H9 (cell line): ENCODE data around the gene SCNN1B. TPM values are rescaled to one million over a fixed set of nuclear protein-coding genes. Genes with fewer than 3 reads are reported as not detected.
A peak's percentile ranks its signal among the peaks of the same experiment; 100 is the strongest.
"Not testable (repeated sequence)": the region's sequence is repeated elsewhere in the genome, so short reads cannot be mapped to it uniquely, and the experiment has no call there.

Experiments
- DNase-seq: peaks from one replicate; pipeline ENCODE4 v3.0.0-alpha.2; 2017
- H2AFZ ChIP-seq: one replicate; pipeline ENCODE4 v1.6.1; 2013; ENCODE audit warnings: mild to moderate bottlenecking, low read length, control low read depth, moderate library complexity
- H2AK5ac ChIP-seq: 2 replicates; pipeline ENCODE4 v1.6.1; 2013; ENCODE audit warnings: low read length, control low read depth, mixed read lengths; ENCODE audit not compliant: insufficient read length
- H2BK120ac ChIP-seq: one replicate; pipeline ENCODE4 v1.6.1; 2013; ENCODE audit warnings: low read depth, mild to moderate bottlenecking, low read length, control low read depth, inconsistent platforms; ENCODE audit not compliant: poor library complexity, severe bottlenecking
- H2BK12ac ChIP-seq: 2 replicates; pipeline ENCODE4 v1.6.1; 2013; ENCODE audit warnings: low read length, control low read depth, mixed read lengths, low read depth; ENCODE audit not compliant: insufficient read length
- H2BK15ac ChIP-seq: 2 replicates; pipeline ENCODE4 v1.6.1; 2013; ENCODE audit warnings: low read depth, low read length, control low read depth
- H2BK20ac ChIP-seq: one replicate; pipeline ENCODE4 v1.6.1; 2013; ENCODE audit warnings: low read depth, mild to moderate bottlenecking, low read length, control low read depth, inconsistent platforms; ENCODE audit not compliant: poor library complexity, severe bottlenecking
- H2BK5ac ChIP-seq: 2 replicates; pipeline ENCODE4 v1.6.1; 2013; ENCODE audit warnings: low read length, control low read depth, mixed read lengths; ENCODE audit not compliant: insufficient read length
- H3K14ac ChIP-seq: 2 replicates; pipeline ENCODE4 v1.6.1; 2013; ENCODE audit warnings: low read length, control low read depth; ENCODE audit not compliant: insufficient read depth
- H3K18ac ChIP-seq: 2 replicates; pipeline ENCODE4 v1.6.1; 2013; ENCODE audit warnings: low read depth, mild to moderate bottlenecking, mixed read lengths, low read length, control low read depth; ENCODE audit not compliant: insufficient read length
- H3K23ac ChIP-seq: 2 replicates; pipeline ENCODE4 v1.6.1; 2013; ENCODE audit warnings: low read length, control low read depth, mixed read lengths, low read depth; ENCODE audit not compliant: insufficient read length
- H3K23me2 ChIP-seq: 2 replicates; pipeline ENCODE4 v1.6.1; 2013; ENCODE audit warnings: low read depth, mild to moderate bottlenecking, mixed read lengths, low read length, control low read depth; ENCODE audit not compliant: insufficient read length, poor library complexity, severe bottlenecking
- H3K27ac ChIP-seq: 2 replicates; pipeline ENCODE4 v1.5.1; 2013; ENCODE audit warnings: low read length, control low read depth, mixed read lengths, low read depth; ENCODE audit not compliant: insufficient read length
- H3K27me3 ChIP-seq: 2 replicates; pipeline ENCODE4 v1.6.1; 2013; ENCODE audit warnings: low read length, control low read depth, inconsistent platforms; ENCODE audit not compliant: insufficient read depth
- H3K4ac ChIP-seq: 2 replicates; pipeline ENCODE4 v1.6.1; 2013; ENCODE audit warnings: low read depth, mild to moderate bottlenecking, control low read depth, inconsistent platforms, low read length, moderate library complexity
- H3K4me1 ChIP-seq: 2 replicates; pipeline ENCODE4 v1.6.1; 2013; ENCODE audit warnings: low read length, control low read depth, inconsistent platforms; ENCODE audit not compliant: insufficient read depth
- H3K4me2 ChIP-seq: 2 replicates; pipeline ENCODE4 v1.6.1; 2013; ENCODE audit warnings: low read length, control low read depth, mixed read lengths; ENCODE audit not compliant: insufficient read length, insufficient read depth
- H3K56ac ChIP-seq: 2 replicates; pipeline ENCODE4 v1.6.1; 2013; ENCODE audit warnings: low read depth, mild to moderate bottlenecking, mixed read lengths, low read length, control low read depth; ENCODE audit not compliant: insufficient read length
- H3K79me1 ChIP-seq: 2 replicates; pipeline ENCODE4 v1.6.1; 2013; ENCODE audit warnings: low read depth, mild to moderate bottlenecking, moderate library complexity, low read length, control low read depth, inconsistent platforms; ENCODE audit not compliant: insufficient read depth, poor library complexity, severe bottlenecking
- H3K79me2 ChIP-seq: 2 replicates; pipeline ENCODE4 v1.6.1; 2013; ENCODE audit warnings: low read length, control low read depth, inconsistent platforms; ENCODE audit not compliant: insufficient read depth
- H3K9ac ChIP-seq: 2 replicates; pipeline ENCODE4 v1.6.1; 2013; ENCODE audit warnings: low read length, control low read depth, mixed read lengths; ENCODE audit not compliant: insufficient read length; ENCODE audit errors: extremely low read depth
- H3K9me3 ChIP-seq: one replicate; pipeline ENCODE4 v1.6.1; 2013; ENCODE audit warnings: low read depth, low read length, inconsistent platforms; ENCODE audit not compliant: control insufficient read depth
- H3T11ph ChIP-seq: one replicate; pipeline ENCODE4 v1.6.1; 2013; ENCODE audit warnings: mild to moderate bottlenecking, low read length, control low read depth, inconsistent platforms
- H4K20me1 ChIP-seq: one replicate; pipeline ENCODE4 v1.6.1; 2013; ENCODE audit not compliant: control insufficient read depth, insufficient read length, insufficient read depth
- H4K5ac ChIP-seq: 2 replicates; pipeline ENCODE4 v1.6.1; 2013; ENCODE audit warnings: low read depth, mild to moderate bottlenecking, mixed read lengths, low read length, control low read depth; ENCODE audit not compliant: insufficient read length
- H4K8ac ChIP-seq: replicated peaks from 2 replicates; pipeline ENCODE4 v1.6.1; 2013; ENCODE audit warnings: low read length, control low read depth, mixed read lengths, low read depth; ENCODE audit not compliant: insufficient read length
- H4K91ac ChIP-seq: 2 replicates; pipeline ENCODE4 v1.6.1; 2013; ENCODE audit warnings: low read depth, mild to moderate bottlenecking, moderate library complexity, mixed read lengths, low read length, control low read depth; ENCODE audit not compliant: insufficient read length
- H3K27ac Mint-ChIP-seq, 3 experiments: 2 replicates in 2 of 3; 3 replicates in 1 of 3; pipeline ENCODE4 v1.8.0; 2020 to 2021; ENCODE audit warnings: mixed read lengths in 3 of 3, mild to moderate bottlenecking in 1 of 3, moderate library complexity in 1 of 3
- H3K27me3 Mint-ChIP-seq: 2 replicates; pipeline ENCODE4 v1.8.0; 2021; ENCODE audit warnings: low read depth, mild to moderate bottlenecking, moderate library complexity, mixed read lengths
- H3K36me3 Mint-ChIP-seq, 3 experiments: 2 replicates in 2 of 3; 3 replicates in 1 of 3; pipeline ENCODE4 v1.8.0; 2020 to 2021; ENCODE audit warnings: low read depth in 3 of 3, mixed read lengths in 3 of 3; ENCODE audit not compliant: insufficient read depth in 1 of 3
- H3K4me1 Mint-ChIP-seq, 2 experiments: 2 replicates each; pipeline ENCODE4 v1.8.0; 2020; ENCODE audit warnings: mixed read lengths in 2 of 2
- H3K4me3 Mint-ChIP-seq, 2 experiments: 2 replicates in 1 of 2; 3 replicates in 1 of 2; pipeline ENCODE4 v1.8.0; 2020 to 2021; ENCODE audit warnings: mild to moderate bottlenecking in 2 of 2, mixed read lengths in 2 of 2, moderate library complexity in 1 of 2
- H3K9me3 Mint-ChIP-seq, 2 experiments: 2 replicates in 1 of 2; 3 replicates in 1 of 2; pipeline ENCODE4 v1.8.0; 2020; ENCODE audit warnings: mild to moderate bottlenecking in 2 of 2, mixed read lengths in 2 of 2, moderate library complexity in 1 of 2
- CTCF ChIP-seq: fragments of 200-600 bp; sonication (generic); conservative IDR thresholded peaks from 3 replicates; pipeline ENCODE4 v1.8.0; 2021; ENCODE audit warnings: antibody characterized with exemption, mild to moderate bottlenecking
- WGBS: extraction: QIAGEN DNeasy Blood & Tissue Kit; methylation state at CpG from one replicate; pipeline ENCODE4 v1.1.7; 2013; ENCODE audit warnings: missing lambda C conversion rate, low lambda C conversion rate, mixed read lengths; ENCODE audit not compliant: insufficient read length; ENCODE audit errors: extremely low coverage; 5-methylcytosine and 5-hydroxymethylcytosine counted together
- total RNA-seq: library from RNA; stranded (reverse); gene quantifications from 2 replicates; pipeline ENCODE4 v1.2.1, GENCODE V29; 2021

Gene SCNN1B
- total RNA-seq, 1 experiment from 2014 or later = 0.11 TPM

GRCh38 chr16:23389201-23389600 is 87.1 kb downstream of the SCNN1B start:
- no peaks in the 10 kb centered on the region for H3K79me1 ChIP-seq
- H3K9ac ChIP-seq = no peak overlapping the region
- no peak overlapping the region for H2BK12ac ChIP-seq
- no peak overlapping the region for H2BK20ac ChIP-seq
- no peaks in the 10 kb centered on the region for H3K23me2 ChIP-seq
- Mint-ChIP-seq H3K4me3 (no peak overlapping the region), H3K27me3 (no peaks in the 10 kb centered on the region), H3K36me3 (peaks cover 13 to 52% (median 32%) of the 10 kb centered on the region in 3 experiments; a peak in 6 of 7 replicates), H3K27ac (no peak overlapping the region; a peak in 1 of 7 replicates), H3K9me3 (no peaks in the 10 kb centered on the region), H3K4me1 (peaks cover 5 to 6% of the 10 kb centered on the region in 2 experiments; a peak in 3 of 4 replicates)
- no peaks in the 10 kb centered on the region for H4K20me1 ChIP-seq
- H2BK15ac ChIP-seq = no peak overlapping the region
- H3K9me3 ChIP-seq = no peaks in the 10 kb centered on the region
- H2AFZ ChIP-seq = no peak overlapping the region
- H3K23ac ChIP-seq = no peak overlapping the region
- H2BK5ac ChIP-seq = no peak overlapping the region
- H2BK120ac ChIP-seq = no peak overlapping the region
- WGBS = 100% methylated on average over 2 of the region's 5 CpGs
- no peak overlapping the region for H3T11ph ChIP-seq
- H3K79me2 ChIP-seq = no peaks in the 10 kb centered on the region
- H3K27ac ChIP-seq = no peak overlapping the region
- H3K4me1 ChIP-seq = no peaks in the 10 kb centered on the region
- no peak overlapping the region for H3K4me2 ChIP-seq
- no peaks in the 10 kb centered on the region for H3K27me3 ChIP-seq
- H3K18ac ChIP-seq = no peak overlapping the region
- no peak overlapping the region for H3K56ac ChIP-seq
- no peak for DNase-seq
- H3K4ac ChIP-seq = no peak overlapping the region
- H4K8ac ChIP-seq = no peak overlapping the region
- no peak overlapping the region for H4K91ac ChIP-seq
- no peak overlapping the region for H4K5ac ChIP-seq
- H2AK5ac ChIP-seq = no peak overlapping the region
- TF ChIP-seq CTCF = no peak
- no peak overlapping the region for H3K14ac ChIP-seq

- H3K27me3 Mint-ChIP-seq, H3K4me2 ChIP-seq, H2BK120ac ChIP-seq, DNase-seq, H2BK12ac ChIP-seq, H3T11ph ChIP-seq, H2AFZ ChIP-seq, H3K4me1 Mint-ChIP-seq, H2AK5ac ChIP-seq, H3K23ac ChIP-seq, H3K9me3 Mint-ChIP-seq, H4K20me1 ChIP-seq, H4K8ac ChIP-seq, H3K4me1 ChIP-seq, H2BK15ac ChIP-seq, H3K9ac ChIP-seq, H3K79me2 ChIP-seq, H3K14ac ChIP-seq, H4K5ac ChIP-seq, H3K27me3 ChIP-seq, H3K9me3 ChIP-seq, H3K27ac ChIP-seq, H3K4ac ChIP-seq, H2BK5ac ChIP-seq, H4K91ac ChIP-seq, H3K18ac ChIP-seq, H3K79me1 ChIP-seq, H2BK20ac ChIP-seq, H3K56ac ChIP-seq, H3K4me3 Mint-ChIP-seq, H3K23me2 ChIP-seq: not testable (repeated sequence)
- no CpG with 5 or more reads among the region's 8 CpGs for WGBS
- peaks cover 13 to 56% (median 32%) of the 10 kb centered on the region in 3 experiments; a peak in 6 of 7 replicates for H3K36me3 Mint-ChIP-seq
- 0 out of 7 replicates have a peak overlapping the region, but pooled peaks of 1 of the 3 experiments have one; percentile 55 for H3K27ac Mint-ChIP-seq
Measured at GRCh38 chr16:23389936-23390335, 87.8 kb downstream of the SCNN1B start.
